OCI-LY7 (cell line): ENCODE results near the gene LARP1. TPM values are rescaled to one million over a fixed set of nuclear protein-coding genes. Genes with fewer than 3 reads are reported as not detected.
"Not testable (repeated sequence)": the region's sequence is repeated elsewhere in the genome, so short reads cannot be mapped to it uniquely, and the experiment has no call there.

Source experiments
- BruUV-seq: library from RNA; stranded (reverse); fragments of 400-500 nt; replicated peaks from 2 replicates; lab custom pipeline; 2021; lab: Mats Ljungman, UMichigan
- CTCF ChIA-PET: fragments of 300-600 bp; sonication (Branson Sonifier 250); formaldehyde crosslinking; loops from one replicate; lab custom pipeline; 2022; ENCODE audit warnings: antibody characterized with exemption; ENCODE audit not compliant: unreplicated experiment; lab: Charles Lee
- POLR2A ChIA-PET: fragments of 300-600 bp; sonication (Branson Sonifier 250); formaldehyde crosslinking; loops from one replicate; lab custom pipeline; 2022; ENCODE audit warnings: antibody characterized with exemption; lab: Charles Lee
- DNase-seq: peaks from one replicate; pipeline ENCODE4 v3.0.0-alpha.2; 2015; ENCODE audit warnings: low spot score
- H2AFZ ChIP-seq: fragments of 200-600 bp; sonication (generic), shearing (Covaris generic); 2 replicates; pipeline ENCODE4 v1.6.1; 2014; ENCODE audit warnings: mild to moderate bottlenecking, antibody characterized with exemption, low read length, moderate library complexity
- H3K27ac ChIP-seq: fragments of 200-600 bp; sonication (generic); 2 replicates; pipeline ENCODE4 v1.5.1; 2014; ENCODE audit warnings: mixed run types, low read depth, mild to moderate bottlenecking, moderate library complexity, low read length, inconsistent platforms; ENCODE audit not compliant: poor library complexity, severe bottlenecking
- H3K36me3 ChIP-seq: fragments of 200-600 bp; sonication (generic); 2 replicates; pipeline ENCODE4 v1.6.1; 2014; ENCODE audit warnings: mild to moderate bottlenecking, antibody characterized with exemption, low read length, moderate library complexity, mixed read lengths; ENCODE audit not compliant: insufficient read depth
- H3K4me1 ChIP-seq: fragments of 200-600 bp; sonication (generic); 2 replicates; pipeline ENCODE4 v1.5.1; 2014; ENCODE audit warnings: mild to moderate bottlenecking, low read length; ENCODE audit not compliant: insufficient read depth, poor library complexity, severe bottlenecking
- H3K4me2 ChIP-seq: fragments of 200-600 bp; sonication (generic); 2 replicates; pipeline ENCODE4 v1.6.1; 2014; ENCODE audit warnings: mild to moderate bottlenecking, low read length
- H3K4me3 ChIP-seq: fragments of 200-600 bp; sonication (generic); 2 replicates; pipeline ENCODE4 v1.5.1; 2014; ENCODE audit warnings: mild to moderate bottlenecking, low read depth, low read length; ENCODE audit not compliant: poor library complexity, severe bottlenecking
- H3K79me2 ChIP-seq: fragments of 200-600 bp; sonication (generic); 2 replicates; pipeline ENCODE4 v1.6.1; 2016; ENCODE audit warnings: low read depth, mild to moderate bottlenecking, low read length, moderate library complexity, mixed read lengths; ENCODE audit not compliant: insufficient read depth
- H3K9me2 ChIP-seq: fragments of 200-600 bp; sonication (generic); 2 replicates; pipeline ENCODE4 v1.6.1; 2016; ENCODE audit warnings: mild to moderate bottlenecking, low read length, mixed read lengths; ENCODE audit not compliant: insufficient read depth
- H3K9me3 ChIP-seq: fragments of 200-600 bp; sonication (generic); 2 replicates; pipeline ENCODE4 v1.6.1; 2014; ENCODE audit warnings: mild to moderate bottlenecking, mixed run types, low read length, mixed read lengths
- H4K20me1 ChIP-seq: fragments of 200-600 bp; sonication (generic); 2 replicates; pipeline ENCODE4 v1.6.1; 2014; ENCODE audit warnings: mild to moderate bottlenecking, antibody characterized with exemption, low read length, moderate library complexity, mixed read lengths; ENCODE audit not compliant: insufficient read depth
- EZH2phosphoT487 ChIP-seq: fragments of 200-600 bp; sonication (generic); IDR thresholded peaks from 2 replicates; pipeline ENCODE4 v1.6.1; 2018; ENCODE audit warnings: low read depth, borderline replicate concordance, mild to moderate bottlenecking, mixed run types, antibody characterized with exemption, low read length, moderate library complexity, mixed read lengths
- intact Hi-C: fragments of 100-400 bp; cut with micrococcal nuclease; formaldehyde crosslinking; loops from one replicate; pipeline ENCODE4 v1.10.0; 2022; ENCODE audit not compliant: unreplicated experiment
- total RNA-seq, 2 experiments: library from RNA; depleted of rRNA in 1 of 2; stranded (reverse); fragments of >200 nt in 1 of 2; shearing (Covaris generic) in 1 of 2; gene quantifications; 2 replicates each; pipeline ENCODE4 v1.2.3, GENCODE V29; 2014 to 2022
- TF ChIP-seq, protein P1 (sequence below): fragments of 200-600 bp; sonication (generic); conservative IDR thresholded peaks from 2 replicates; pipeline ENCODE4 v1.5.1; 2014; ENCODE audit warnings: mild to moderate bottlenecking, antibody characterized with exemption, low read length, moderate library complexity, mixed read lengths

Gene LARP1
- total RNA-seq, 2 experiments from 2014 or later = 71.1 to 274 TPM

- ChIA-PET POLR2A (interaction anchor here (0.9 to 1.4 kb wide), 2 partner anchors 23 to 42 kb away, joined by 3 to 4 read pairs; no protein-coding TSS in a partner anchor), CTCF (interaction anchor here (0.6 kb wide), 1 partner anchor 185 kb away, joined by 4 read pairs; no protein-coding TSS in a partner anchor)
- Histone ChIP-seq H3K27ac (no peak overlapping the region), H3K9me3 (no peaks in the 10 kb centered on the region), H2AFZ (no peak overlapping the region), H3K4me2 (no peak overlapping the region), H3K4me1 (no peaks in the 10 kb centered on the region), H3K79me2 (no peaks in the 10 kb centered on the region), H3K9me2 (no peaks in the 10 kb centered on the region), H3K4me3 (no peak overlapping the region), H3K36me3 (peaks cover 41% of the 10 kb centered on the region), H4K20me1 (no peaks in the 10 kb centered on the region)
- no TSS peak for BruUV-seq
- intact Hi-C loops = no loop called here
- no peak for DNase-seq
- TF ChIP-seq EZH2phosphoT487 = no peak
- TF ChIP-seq, protein P1, sequence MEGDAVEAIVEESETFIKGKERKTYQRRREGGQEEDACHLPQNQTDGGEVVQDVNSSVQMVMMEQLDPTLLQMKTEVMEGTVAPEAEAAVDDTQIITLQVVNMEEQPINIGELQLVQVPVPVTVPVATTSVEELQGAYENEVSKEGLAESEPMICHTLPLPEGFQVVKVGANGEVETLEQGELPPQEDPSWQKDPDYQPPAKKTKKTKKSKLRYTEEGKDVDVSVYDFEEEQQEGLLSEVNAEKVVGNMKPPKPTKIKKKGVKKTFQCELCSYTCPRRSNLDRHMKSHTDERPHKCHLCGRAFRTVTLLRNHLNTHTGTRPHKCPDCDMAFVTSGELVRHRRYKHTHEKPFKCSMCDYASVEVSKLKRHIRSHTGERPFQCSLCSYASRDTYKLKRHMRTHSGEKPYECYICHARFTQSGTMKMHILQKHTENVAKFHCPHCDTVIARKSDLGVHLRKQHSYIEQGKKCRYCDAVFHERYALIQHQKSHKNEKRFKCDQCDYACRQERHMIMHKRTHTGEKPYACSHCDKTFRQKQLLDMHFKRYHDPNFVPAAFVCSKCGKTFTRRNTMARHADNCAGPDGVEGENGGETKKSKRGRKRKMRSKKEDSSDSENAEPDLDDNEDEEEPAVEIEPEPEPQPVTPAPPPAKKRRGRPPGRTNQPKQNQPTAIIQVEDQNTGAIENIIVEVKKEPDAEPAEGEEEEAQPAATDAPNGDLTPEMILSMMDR = no peak
These were observed 78.9 kb downstream of the LARP1 start for GRCh38 chr5:154834053-154834452.

- DNase-seq, H3K27ac ChIP-seq, H3K79me2 ChIP-seq, H2AFZ ChIP-seq, H3K9me2 ChIP-seq, H3K4me2 ChIP-seq, intact Hi-C loops, H3K4me3 ChIP-seq, H3K4me1 ChIP-seq, CTCF ChIA-PET, H4K20me1 ChIP-seq, H3K9me3 ChIP-seq, BruUV-seq: not testable (repeated sequence)
- POLR2A ChIA-PET = interaction anchor here (0.6 to 1.4 kb wide), 3 partner anchors 21 to 338 kb away, joined by 3 to 4 read pairs (median 4); no protein-coding TSS in a partner anchor
- peaks cover 26% of the 10 kb centered on the region for H3K36me3 ChIP-seq
These were observed 80.5 kb downstream of the LARP1 start for GRCh38 chr5:154835701-154836052.

- Histone ChIP-seq H2AFZ (no peak overlapping the region), H3K9me3 (no peaks in the 10 kb centered on the region), H3K36me3 (peaks cover 21% of the 10 kb centered on the region; the same call in 1 of the 2 replicates), H3K27ac (no peak overlapping the region), H3K4me3 (no peak overlapping the region), H3K4me1 (no peaks in the 10 kb centered on the region), H4K20me1 (no peaks in the 10 kb centered on the region), H3K4me2 (no peak overlapping the region), H3K79me2 (no peaks in the 10 kb centered on the region), H3K9me2 (no peaks in the 10 kb centered on the region)
- POLR2A ChIA-PET = interaction anchor here (0.6 kb wide), 1 partner anchor 52 kb away, joined by 3 read pairs; no protein-coding TSS in a partner anchor
- TF ChIP-seq EZH2phosphoT487 = no peak
- TF ChIP-seq, protein P1 = no peak
- DNase-seq = no peak
- CTCF ChIA-PET = no interaction called here
- no TSS peak for BruUV-seq
- intact Hi-C loops = no loop called here
These were observed 81.0 kb downstream of the LARP1 start for GRCh38 chr5:154836225-154836624.
